ENCODE measurements around the gene SMC1B. TPM values are rescaled to one million over a fixed set of nuclear protein-coding genes. Genes with fewer than 3 reads are reported as not detected.

Gene SMC1B, protein sequence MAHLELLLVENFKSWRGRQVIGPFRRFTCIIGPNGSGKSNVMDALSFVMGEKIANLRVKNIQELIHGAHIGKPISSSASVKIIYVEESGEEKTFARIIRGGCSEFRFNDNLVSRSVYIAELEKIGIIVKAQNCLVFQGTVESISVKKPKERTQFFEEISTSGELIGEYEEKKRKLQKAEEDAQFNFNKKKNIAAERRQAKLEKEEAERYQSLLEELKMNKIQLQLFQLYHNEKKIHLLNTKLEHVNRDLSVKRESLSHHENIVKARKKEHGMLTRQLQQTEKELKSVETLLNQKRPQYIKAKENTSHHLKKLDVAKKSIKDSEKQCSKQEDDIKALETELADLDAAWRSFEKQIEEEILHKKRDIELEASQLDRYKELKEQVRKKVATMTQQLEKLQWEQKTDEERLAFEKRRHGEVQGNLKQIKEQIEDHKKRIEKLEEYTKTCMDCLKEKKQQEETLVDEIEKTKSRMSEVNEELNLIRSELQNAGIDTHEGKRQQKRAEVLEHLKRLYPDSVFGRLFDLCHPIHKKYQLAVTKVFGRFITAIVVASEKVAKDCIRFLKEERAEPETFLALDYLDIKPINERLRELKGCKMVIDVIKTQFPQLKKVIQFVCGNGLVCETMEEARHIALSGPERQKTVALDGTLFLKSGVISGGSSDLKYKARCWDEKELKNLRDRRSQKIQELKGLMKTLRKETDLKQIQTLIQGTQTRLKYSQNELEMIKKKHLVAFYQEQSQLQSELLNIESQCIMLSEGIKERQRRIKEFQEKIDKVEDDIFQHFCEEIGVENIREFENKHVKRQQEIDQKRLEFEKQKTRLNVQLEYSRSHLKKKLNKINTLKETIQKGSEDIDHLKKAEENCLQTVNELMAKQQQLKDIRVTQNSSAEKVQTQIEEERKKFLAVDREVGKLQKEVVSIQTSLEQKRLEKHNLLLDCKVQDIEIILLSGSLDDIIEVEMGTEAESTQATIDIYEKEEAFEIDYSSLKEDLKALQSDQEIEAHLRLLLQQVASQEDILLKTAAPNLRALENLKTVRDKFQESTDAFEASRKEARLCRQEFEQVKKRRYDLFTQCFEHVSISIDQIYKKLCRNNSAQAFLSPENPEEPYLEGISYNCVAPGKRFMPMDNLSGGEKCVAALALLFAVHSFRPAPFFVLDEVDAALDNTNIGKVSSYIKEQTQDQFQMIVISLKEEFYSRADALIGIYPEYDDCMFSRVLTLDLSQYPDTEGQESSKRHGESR
- not detected for total RNA-seq

DNA sequence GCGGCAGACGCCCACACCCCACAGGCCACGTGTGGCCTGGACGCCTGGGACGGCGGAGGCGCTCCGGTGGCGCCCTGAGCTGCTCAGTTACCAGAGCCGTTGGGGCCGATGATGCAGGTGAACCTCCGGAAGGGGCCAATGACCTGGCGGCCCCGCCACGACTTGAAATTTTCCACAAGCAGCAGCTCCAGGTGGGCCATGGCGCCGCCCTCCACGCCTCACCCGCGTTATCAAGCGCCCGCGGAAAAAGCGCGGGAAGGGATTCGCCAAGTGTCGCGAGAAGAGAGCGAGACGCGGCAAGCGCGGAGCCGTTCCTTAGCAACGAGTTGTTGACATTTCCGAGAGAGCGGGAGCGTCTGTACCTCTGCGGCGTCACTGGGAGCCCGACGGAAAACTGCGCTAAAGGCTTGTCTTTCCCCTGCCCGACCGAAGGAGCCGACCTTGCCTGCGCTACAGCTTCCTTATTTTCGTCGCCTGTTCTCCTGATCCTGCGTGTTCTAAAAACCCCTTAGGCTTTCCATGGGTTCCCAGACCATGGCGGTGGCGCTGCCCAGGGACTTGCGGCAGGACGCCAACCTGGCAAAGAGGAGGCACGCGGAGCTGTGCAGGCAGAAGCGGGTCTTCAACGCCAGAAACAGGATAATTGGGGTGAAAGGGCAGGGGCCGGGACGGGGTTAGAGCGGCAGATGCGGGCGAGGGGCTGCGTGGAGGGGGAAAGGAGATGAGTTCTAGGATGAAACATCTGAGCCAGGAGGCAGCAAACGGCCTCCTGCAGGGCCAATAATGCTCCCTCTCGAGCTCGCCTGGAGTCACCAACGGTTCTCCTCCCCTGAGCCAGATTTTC, at the start of gene SMC1B, which contains the start of gene RIBC2:
Gene SMC1B (minus strand): TSS at position 232 of the 844 bp plus-strand sequence. CDS start 32 bp downstream, at position 200.
Gene RIBC2 (plus strand): TSS at position 326 of the 844 bp plus-strand sequence. CDS start 194 bp downstream, at position 520.
- intact Hi-C loops (cut with DNase I): loop anchor here (1.0 kb wide), 1 partner anchor 104 kb away; the partner anchor contains the start of gene FAM118A

DNA sequence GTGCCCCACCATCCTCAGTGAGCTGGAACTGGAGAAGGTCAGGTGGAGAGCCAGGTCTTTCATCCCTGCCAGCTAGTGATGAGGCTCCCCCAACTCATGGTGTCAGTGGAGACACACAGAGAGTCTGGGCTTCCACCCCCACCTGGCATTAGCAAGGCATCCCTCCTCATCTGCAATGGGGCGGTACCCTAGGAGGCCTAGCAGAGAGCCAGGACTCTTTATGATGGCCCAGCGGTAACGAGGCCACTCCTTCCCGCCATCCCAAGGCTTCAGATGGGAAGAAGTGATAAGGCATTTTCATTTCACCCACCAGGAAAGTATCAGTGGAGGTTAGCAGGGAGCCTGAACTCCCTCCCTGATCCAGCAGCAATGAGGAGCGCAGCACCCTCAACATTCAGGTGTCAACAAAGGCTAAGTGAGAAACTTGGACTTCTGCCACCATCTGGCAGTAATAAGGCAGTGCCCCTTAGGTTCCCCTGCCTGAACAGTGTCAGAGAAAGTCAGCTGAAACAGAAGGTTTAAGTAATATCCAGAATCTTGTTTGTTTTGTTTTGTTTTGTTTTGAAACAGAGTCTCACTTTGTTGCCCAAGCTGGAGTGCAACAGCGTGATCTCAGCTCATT, 48.7 kb upstream of the SMC1B start:
- TF ChIP-seq CTCF (IDR thresholded peaks at IDR 0.05): no peak
- Histone ChIP-seq H3K4me1 (peaks cover 0 to 7% of the 10 kb centered on the region in 2 donors), H3K36me3 (no peaks in the 10 kb centered on the region), H3K27ac (no peak overlapping the region), H3K27me3 (no peaks in the 10 kb centered on the region), H3K4me3 (no peak overlapping the region), H3K9me3 (no peaks in the 10 kb centered on the region)
- DNase-seq (ENCODE audit: low spot score in 2 of 2): no peak
- intact Hi-C loops (cut with DNase I): no loop called here

More for the DNA sequence above, at the start of gene SMC1B, which contains the start of gene RIBC2:
- H3K27me3 ChIP-seq: no peaks in the 10 kb centered on the region
- peak in 1 of 3 experiments; percentile 2 for TF ChIP-seq CTCF (IDR thresholded peaks at IDR 0.05)
- H3K4me1 ChIP-seq: peaks cover 0 to 7% of the 10 kb centered on the region in 2 donors
- H3K4me3 ChIP-seq: peak within 1 kb of the TSS; percentile 52 to 54
- DNase-seq (ENCODE audit: low spot score in 2 of 2): peak in 1 of 2 donors; percentile 87
- peak within 1 kb of the TSS in 1 of 2 donors; percentile 5 for H3K27ac ChIP-seq
- no peaks in the 10 kb centered on the region for H3K36me3 ChIP-seq
- H3K9me3 ChIP-seq: no peaks in the 10 kb centered on the region

GRCh38 chr22:45460288-45461109, 47.1 kb upstream of the SMC1B start:
- H3K27ac ChIP-seq: peak overlapping the region; percentile 19 to 63
- H3K36me3 ChIP-seq: no peaks in the 10 kb centered on the region
- no peaks in the 10 kb centered on the region for H3K27me3 ChIP-seq
- H3K9me3 ChIP-seq: no peaks in the 10 kb centered on the region
- no peak for DNase-seq (ENCODE audit: low spot score in 2 of 2)
- TF ChIP-seq CTCF (IDR thresholded peaks at IDR 0.05): no peak
- H3K4me1 ChIP-seq: peaks cover 0 to 7% of the 10 kb centered on the region in 2 donors
- no peak overlapping the region for H3K4me3 ChIP-seq
- intact Hi-C loops (cut with DNase I): no loop called here

- intact Hi-C loops (cut with DNase I): no loop called here
- H3K27me3 ChIP-seq: no peaks in the 10 kb centered on the region
- H3K4me1 ChIP-seq: peaks cover 0 to 7% of the 10 kb centered on the region in 2 donors
- TF ChIP-seq CTCF (IDR thresholded peaks at IDR 0.05): no peak
- no peaks in the 10 kb centered on the region for H3K36me3 ChIP-seq
- peak overlapping the region; percentile 19 to 63 for H3K27ac ChIP-seq
- H3K9me3 ChIP-seq: no peaks in the 10 kb centered on the region
- H3K4me3 ChIP-seq: no peak overlapping the region
- DNase-seq (ENCODE audit: low spot score in 2 of 2): no peak
Observed at GRCh38 chr22:45459235-45459634, 45.8 kb upstream of the SMC1B start.

All from ascending aorta (tissue), 2 donors.